IPS-20b (cell line): ENCODE results near the gene SPRR2B.
"Not testable (repeated sequence)": the region's sequence is repeated elsewhere in the genome, so short reads cannot be mapped to it uniquely, and the experiment has no call there.

ENCODE experiments used
- H3K27ac ChIP-seq: one replicate; pipeline ENCODE4 v1.5.1; 2013; ENCODE audit warnings: low read length
- H3K27me3 ChIP-seq: 2 replicates; pipeline ENCODE4 v1.6.1; 2013; ENCODE audit warnings: mild to moderate bottlenecking, low read length, inconsistent platforms; ENCODE audit not compliant: insufficient read depth
- H3K36me3 ChIP-seq: 2 replicates; pipeline ENCODE4 v1.6.1; 2013; ENCODE audit warnings: low read depth, mild to moderate bottlenecking, inconsistent platforms, low read length, moderate library complexity; ENCODE audit not compliant: insufficient read depth
- H3K4me1 ChIP-seq: 2 replicates; pipeline ENCODE4 v1.6.1; 2013; ENCODE audit warnings: mild to moderate bottlenecking, control low read depth, inconsistent platforms, low read length, moderate library complexity; ENCODE audit not compliant: insufficient read depth
- H3K4me3 ChIP-seq: 2 replicates; pipeline ENCODE4 v1.5.1; 2013; ENCODE audit warnings: mild to moderate bottlenecking, low read length, inconsistent platforms
- H3K9ac ChIP-seq: 2 replicates; pipeline ENCODE4 v1.6.1; 2013; ENCODE audit warnings: low read depth, mild to moderate bottlenecking, inconsistent platforms, low read length, moderate library complexity
- H3K9me3 ChIP-seq: 2 replicates; pipeline ENCODE4 v1.6.1; 2013; ENCODE audit warnings: mild to moderate bottlenecking, low read depth, low read length, inconsistent platforms; ENCODE audit not compliant: insufficient read depth

Gene SPRR2B

DNA sequence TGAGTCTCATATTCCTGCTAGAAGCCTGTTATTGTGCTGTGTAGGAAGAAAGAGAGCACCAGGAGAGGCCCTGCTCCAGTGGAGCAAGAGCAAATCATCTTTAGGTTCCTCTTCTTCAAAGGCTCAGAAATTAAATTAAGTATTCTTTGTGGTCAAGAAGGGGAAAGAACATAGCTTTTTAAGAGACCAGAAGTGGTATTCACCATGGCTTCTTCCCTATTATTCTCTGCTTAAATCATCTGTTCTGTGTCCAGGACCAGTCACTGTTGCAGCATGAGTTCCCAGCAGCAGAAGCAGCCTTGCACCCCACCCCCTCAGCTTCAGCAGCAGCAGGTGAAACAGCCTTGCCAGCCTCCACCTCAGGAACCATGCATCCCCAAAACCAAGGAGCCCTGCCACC, 39.3 kb downstream of the SPRR2B start:
- H3K9ac ChIP-seq = no peak overlapping the region
- no peaks in the 10 kb centered on the region for H3K36me3 ChIP-seq
- H3K4me3 ChIP-seq = no peak overlapping the region
- H3K4me1 ChIP-seq = 0 out of 2 replicates have a peak, but pooled peaks cover 3% of the 10 kb centered on the region
- H3K9me3 ChIP-seq = no peaks in the 10 kb centered on the region
- no peaks in the 10 kb centered on the region for H3K27me3 ChIP-seq
- no peak overlapping the region for H3K27ac ChIP-seq

DNA sequence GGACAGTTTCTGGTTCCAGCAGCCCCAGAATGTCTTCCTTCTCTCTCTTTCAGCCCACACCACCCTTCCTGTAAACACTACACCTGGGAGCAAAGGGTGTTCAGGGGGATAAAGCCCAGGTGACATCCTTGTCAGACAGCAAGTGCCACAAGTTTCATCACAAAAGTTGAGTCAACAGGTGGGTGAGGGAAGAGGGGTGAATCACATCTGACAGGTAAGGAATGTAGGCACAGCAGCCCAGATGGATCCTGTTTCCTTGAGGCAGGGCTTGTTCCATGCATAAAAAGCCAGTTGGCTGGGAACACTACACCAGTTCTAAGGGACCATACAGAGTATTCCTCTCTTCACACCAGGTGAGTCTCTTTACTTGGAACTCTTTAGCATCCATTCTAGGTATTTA, 40.5 kb downstream of the SPRR2B start, which contains the start of gene SPRR1B:
TSS of gene SPRR1B (plus strand) at position 309 of the 400 bp plus-strand sequence. CDS start 1,143 bp downstream, outside the sequence.
- H3K36me3 ChIP-seq = no peaks in the 10 kb centered on the region
- H3K4me1 ChIP-seq = 0 out of 2 replicates have a peak, but pooled peaks cover 3% of the 10 kb centered on the region
- H3K9ac ChIP-seq = no peak within 1 kb of the TSS
- H3K4me3 ChIP-seq = no peak within 1 kb of the TSS
- no peaks in the 10 kb centered on the region for H3K9me3 ChIP-seq
- no peak within 1 kb of the TSS for H3K27ac ChIP-seq
- no peaks in the 10 kb centered on the region for H3K27me3 ChIP-seq

DNA sequence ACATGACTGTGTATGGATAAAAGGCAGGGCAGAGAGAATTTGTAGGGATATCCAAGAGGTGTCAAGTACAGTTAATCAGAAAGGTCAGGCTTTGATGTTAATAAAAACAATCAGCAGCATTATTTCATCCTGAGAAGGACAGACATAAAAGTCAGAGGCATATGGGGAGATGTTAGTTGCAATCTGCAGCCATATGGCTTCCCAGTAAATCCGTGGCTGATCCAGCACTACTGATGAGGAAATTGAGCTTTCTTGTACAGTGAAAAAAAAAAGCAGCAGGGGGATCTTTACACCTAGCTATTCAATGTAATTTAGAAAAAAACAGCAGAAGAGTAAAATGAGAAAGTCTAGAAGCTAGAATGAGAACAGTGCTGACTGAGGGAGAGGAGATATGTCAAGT, 42.6 kb downstream of the SPRR2B start:
- Histone ChIP-seq H3K4me1 (0 out of 2 replicates have a peak, but pooled peaks cover 3% of the 10 kb centered on the region), H3K27me3 (no peaks in the 10 kb centered on the region), H3K9me3 (no peaks in the 10 kb centered on the region), H3K4me3 (no peak overlapping the region), H3K9ac (no peak overlapping the region), H3K36me3 (no peaks in the 10 kb centered on the region), H3K27ac (no peak overlapping the region)

DNA sequence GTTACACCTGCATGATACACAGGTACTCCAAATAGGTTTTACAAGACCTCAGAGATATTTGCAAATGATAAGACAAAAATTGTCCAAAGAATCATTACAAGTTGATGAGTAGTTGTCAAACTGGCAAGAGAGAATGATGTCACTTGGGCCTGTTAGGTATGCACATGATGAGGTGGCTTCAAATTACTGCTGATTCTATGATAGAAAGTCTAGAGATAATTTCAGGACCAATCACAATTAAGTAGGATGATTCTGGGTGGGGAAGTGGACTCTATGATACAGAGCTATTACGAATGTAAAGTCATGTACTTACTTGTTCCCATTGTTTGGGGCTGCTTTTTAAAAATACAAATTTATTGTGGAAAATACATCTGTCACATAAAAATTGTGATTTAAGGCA, 45.6 kb downstream of the SPRR2B start:
- Histone ChIP-seq H3K9ac (no peak overlapping the region), H3K4me3 (no peak overlapping the region), H3K27ac (no peak overlapping the region), H3K27me3 (no peaks in the 10 kb centered on the region), H3K4me1 (peaks cover 6% of the 10 kb centered on the region), H3K36me3 (no peaks in the 10 kb centered on the region), H3K9me3 (no peaks in the 10 kb centered on the region)

DNA sequence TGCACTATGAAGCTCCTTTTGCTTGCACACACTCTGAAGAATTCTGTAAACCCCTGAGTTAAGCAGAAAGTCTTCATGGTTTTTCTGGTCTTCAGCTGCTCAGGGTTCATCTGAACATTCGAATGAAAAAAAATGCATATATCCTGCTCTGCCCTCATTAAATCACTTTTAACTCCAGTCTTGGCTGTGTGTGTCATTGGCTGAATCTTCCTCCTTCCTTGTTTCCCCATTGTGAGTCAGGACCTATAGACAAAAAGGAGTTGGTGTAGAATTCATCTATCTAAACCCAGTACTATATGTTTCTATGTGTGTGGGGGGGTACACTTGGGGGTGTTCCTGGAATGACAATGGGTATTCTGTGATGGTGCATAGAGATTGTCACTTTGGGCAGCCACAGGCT, 47.0 kb downstream of the SPRR2B start:
- H3K4me3 ChIP-seq = no peak overlapping the region
- H3K9me3 ChIP-seq = no peaks in the 10 kb centered on the region
- H3K4me1 ChIP-seq = peaks cover 6% of the 10 kb centered on the region
- H3K9ac ChIP-seq = no peak overlapping the region
- H3K27me3 ChIP-seq = no peaks in the 10 kb centered on the region
- no peaks in the 10 kb centered on the region for H3K36me3 ChIP-seq
- H3K27ac ChIP-seq = no peak overlapping the region

DNA sequence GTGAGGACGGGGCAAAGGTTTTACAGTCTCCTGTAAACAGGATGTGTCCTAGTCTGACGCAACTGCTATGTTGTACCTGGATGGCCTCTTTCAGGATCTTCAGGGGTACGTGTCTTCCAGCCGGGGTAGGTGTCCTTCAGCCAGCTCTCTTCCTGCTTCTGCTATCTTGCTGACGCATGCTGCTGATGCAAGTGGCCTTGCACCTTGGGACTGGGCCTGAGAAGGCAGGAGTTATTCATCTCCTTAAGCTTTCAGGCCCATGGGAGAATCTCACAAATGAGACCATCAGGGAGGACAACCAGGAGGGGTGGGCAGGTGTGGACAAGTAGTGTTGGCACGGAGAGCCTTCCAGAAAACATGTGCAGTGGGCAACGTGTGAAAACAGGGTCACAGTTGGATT, 48.3 kb downstream of the SPRR2B start:
- Histone ChIP-seq H3K27me3 (no peaks in the 10 kb centered on the region), H3K36me3 (no peaks in the 10 kb centered on the region), H3K4me3 (no peak overlapping the region), H3K4me1 (peaks cover 6% of the 10 kb centered on the region), H3K9ac (no peak overlapping the region), H3K9me3 (no peaks in the 10 kb centered on the region), H3K27ac (no peak overlapping the region)

DNA sequence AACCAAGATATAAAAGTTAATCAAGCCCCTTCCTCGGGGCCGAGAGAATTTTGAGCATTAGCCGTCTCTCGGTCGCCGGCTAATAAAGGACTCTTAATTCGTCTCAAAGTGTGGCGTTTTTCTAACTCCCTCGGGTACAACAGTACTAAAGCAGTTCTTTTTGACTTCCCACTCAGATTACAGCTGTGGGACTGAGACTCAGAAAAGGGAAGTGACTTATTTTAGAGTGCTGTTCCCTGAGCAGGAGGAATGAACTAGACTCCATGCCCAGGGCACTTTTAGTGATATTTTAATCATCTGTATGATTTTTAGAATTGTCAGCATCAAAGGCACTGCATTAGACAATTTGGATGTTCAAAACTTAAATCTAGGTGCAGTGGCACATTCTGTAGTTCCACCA, 49.1 kb downstream of the SPRR2B start:
- H3K4me1 ChIP-seq, H3K9ac ChIP-seq, H3K9me3 ChIP-seq, H3K36me3 ChIP-seq, H3K27ac ChIP-seq, H3K27me3 ChIP-seq, H3K4me3 ChIP-seq: not testable (repeated sequence)

DNA sequence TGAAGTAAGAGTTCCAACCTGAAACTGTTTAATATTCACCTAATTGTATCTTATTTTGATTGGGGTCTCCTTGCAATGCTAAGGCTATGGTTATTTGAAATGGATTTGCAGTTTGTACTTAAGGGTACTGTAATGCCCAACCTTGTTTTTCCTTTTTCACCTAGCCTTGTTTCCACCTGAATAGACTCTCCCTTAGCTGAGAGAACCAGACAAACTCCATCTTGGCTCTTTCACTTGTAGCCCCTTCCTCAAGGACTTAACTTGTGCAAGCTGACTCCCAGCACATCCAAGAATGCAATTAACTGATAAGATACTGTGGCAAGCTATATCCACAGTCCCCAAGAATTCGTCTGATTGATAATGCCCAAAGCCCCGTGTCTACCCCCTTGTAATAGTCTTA, 49.6 kb downstream of the SPRR2B start:
- H3K9ac ChIP-seq, H3K27ac ChIP-seq, H3K27me3 ChIP-seq, H3K36me3 ChIP-seq, H3K4me3 ChIP-seq, H3K9me3 ChIP-seq, H3K4me1 ChIP-seq: not testable (repeated sequence)
